Lower lobe of right lung (tissue), 2 donors: Measurements from ENCODE around the gene IRF5. TPM values are rescaled to one million over a fixed set of nuclear protein-coding genes. Genes with fewer than 3 reads are reported as not detected.
A peak's percentile ranks its signal among the peaks of the same experiment; 100 is the strongest.

Experiments
- ATAC-seq, 2 donors: fragments of 200-7000 bp; cut with Tn5 transposase; one replicate each; pipeline ENCODE4 v1.9.1; 2020 to 2022; ENCODE audit warnings: mild to moderate bottlenecking in 2 of 2, moderate library complexity in 2 of 2
- DNase-seq: peaks from one replicate; pipeline ENCODE4 v3.0.0-alpha.2; 2020
- H3K27ac ChIP-seq: fragments of 200-600 bp; one replicate; pipeline ENCODE4 v1.8.0; 2022
- H3K27me3 ChIP-seq: fragments of 200-600 bp; one replicate; pipeline ENCODE4 v1.8.0; 2022; ENCODE audit warnings: low read depth
- H3K36me3 ChIP-seq: fragments of 200-600 bp; one replicate; pipeline ENCODE4 v1.8.0; 2022; ENCODE audit warnings: mild to moderate bottlenecking
- H3K4me1 ChIP-seq: fragments of 200-600 bp; one replicate; pipeline ENCODE4 v1.8.0; 2022
- H3K4me3 ChIP-seq: fragments of 200-600 bp; one replicate; pipeline ENCODE4 v1.8.0; 2022; ENCODE audit warnings: mild to moderate bottlenecking
- H3K9me3 ChIP-seq: fragments of 200-600 bp; one replicate; pipeline ENCODE4 v1.8.0; 2022
- CTCF ChIP-seq: fragments of 200-600 bp; IDR thresholded peaks from one replicate; pipeline ENCODE4 v1.8.0; 2022; ENCODE audit warnings: antibody characterized with exemption, mild to moderate bottlenecking
- intact Hi-C: fragments of 100-400 bp; cut with DNase I; formaldehyde crosslinking; loops from one replicate; pipeline ENCODE4 v1.11.0; 2022
- total RNA-seq: library from RNA; stranded (reverse); fragmentation: NEBNext Ultra II Directional; extraction: Animal tissue kit (Norgen Biotek cat#: 25700); gene quantifications from one replicate; pipeline ENCODE4 v1.2.1, GENCODE V29; 2021
- donor health status: DM: no; HTN: yes; CAD: no; lungs with severe emphysema.

IRF5 gene
- total RNA-seq, 1 donor from 2014 or later = 46.0 TPM

- intact Hi-C loops = no loop called here
- Histone ChIP-seq H3K4me3 (peak overlapping the region; percentile 43), H3K27me3 (peaks cover 22% of the 10 kb centered on the region), H3K36me3 (no peaks in the 10 kb centered on the region), H3K4me1 (peaks cover 6% of the 10 kb centered on the region), H3K27ac (no peak overlapping the region), H3K9me3 (no peaks in the 10 kb centered on the region)
- peak; percentile 6 for TF ChIP-seq CTCF
- DNase-seq (no peak), ATAC-seq (peak; percentile 20 to 29)
Measured at GRCh38 chr7:128891110-128891941, 46.4 kb upstream of the IRF5 start.

- Histone ChIP-seq H3K9me3 (no peaks in the 10 kb centered on the region), H3K4me3 (no peak overlapping the region), H3K36me3 (no peaks in the 10 kb centered on the region), H3K27me3 (peaks cover 22% of the 10 kb centered on the region), H3K4me1 (peaks cover 6% of the 10 kb centered on the region), H3K27ac (no peak overlapping the region)
- no peak for TF ChIP-seq CTCF
- intact Hi-C loops = no loop called here
- ATAC-seq = no peak
- DNase-seq = no peak
Measured at GRCh38 chr7:128891942-128892269, 45.8 kb upstream of the IRF5 start.

GRCh38 chr7:128892521-128893250 lies 45.0 kb upstream of the IRF5 start:
- H3K27me3 ChIP-seq = peaks cover 22% of the 10 kb centered on the region
- H3K27ac ChIP-seq = no peak overlapping the region
- intact Hi-C loops = no loop called here
- H3K9me3 ChIP-seq = no peaks in the 10 kb centered on the region
- no peak for DNase-seq
- H3K4me3 ChIP-seq = no peak overlapping the region
- no peak for TF ChIP-seq CTCF
- H3K36me3 ChIP-seq = no peaks in the 10 kb centered on the region
- ATAC-seq = peak in 1 of 2 donors; percentile 5
- H3K4me1 ChIP-seq = peaks cover 6% of the 10 kb centered on the region

GRCh38 chr7:128893251-128894100 lies 44.3 kb upstream of the IRF5 start:
- H3K4me1 ChIP-seq = peaks cover 6% of the 10 kb centered on the region
- H3K27me3 ChIP-seq = peaks cover 22% of the 10 kb centered on the region
- no peaks in the 10 kb centered on the region for H3K36me3 ChIP-seq
- no peaks in the 10 kb centered on the region for H3K9me3 ChIP-seq
- TF ChIP-seq CTCF = no peak
- no peak overlapping the region for H3K27ac ChIP-seq
- H3K4me3 ChIP-seq = no peak overlapping the region
- DNase-seq = no peak
- peak in 1 of 2 donors; percentile 59 for ATAC-seq
- intact Hi-C loops = no loop called here

GRCh38 chr7:128894101-128894440 lies 43.7 kb upstream of the IRF5 start:
- intact Hi-C loops = no loop called here
- H3K36me3 ChIP-seq = no peaks in the 10 kb centered on the region
- peaks cover 22% of the 10 kb centered on the region for H3K27me3 ChIP-seq
- ATAC-seq (no peak), DNase-seq (no peak)
- H3K27ac ChIP-seq = no peak overlapping the region
- H3K4me1 ChIP-seq = peaks cover 6% of the 10 kb centered on the region
- H3K9me3 ChIP-seq = no peaks in the 10 kb centered on the region
- no peak for TF ChIP-seq CTCF
- no peak overlapping the region for H3K4me3 ChIP-seq
